Body of pancreas (tissue), 4 donors: Measurements from ENCODE around the gene KCND2.

Experiments
- CTCF ChIP-seq, 7 experiments: fragments of 450-650 bp in 4 of 7; fragments of 200-600 bp in 3 of 7; sonication (generic) in 3 of 7; IDR thresholded peaks; one replicate each; pipeline ENCODE4 v1.5.1; 2016 to 2019; ENCODE audit warnings: antibody characterized with exemption in 7 of 7
- POLR2A ChIP-seq, 3 donors: fragments of 450-650 bp; IDR thresholded peaks; one replicate each; pipeline ENCODE4 v1.6.1; 2016; ENCODE audit warnings: antibody characterized with exemption in 3 of 3, mild to moderate bottlenecking in 2 of 3

DNA sequence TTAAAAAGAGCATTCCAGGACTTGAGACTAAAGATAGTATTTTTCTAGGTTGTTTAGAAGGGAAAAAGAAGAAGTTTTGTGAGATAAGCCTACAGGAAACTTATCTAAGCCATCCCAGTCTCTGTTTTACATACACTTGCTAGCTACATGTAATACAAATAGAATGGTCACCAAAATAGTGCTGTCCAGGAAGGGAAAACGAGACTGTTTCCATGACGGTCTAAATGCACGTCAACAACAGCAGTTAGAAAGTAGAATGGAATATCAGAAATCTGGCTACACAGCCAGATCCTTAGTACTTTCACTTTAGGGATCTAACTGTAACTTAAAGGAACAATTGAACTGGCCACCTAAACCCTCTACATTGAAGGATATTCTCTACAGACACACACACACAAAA is 467.4 kb downstream of the KCND2 start:
- TF ChIP-seq CTCF (IDR thresholded peaks at IDR 0.05) (no peak), POLR2A (IDR thresholded peaks at IDR 0.05) (no peak)
